Neural progenitor cell (in vitro differentiated cells): ENCODE data around the gene NUMB.

ENCODE experiments used
- EZH2 ChIP-seq: fragments of 200-600 bp; sonication (generic); IDR thresholded peaks from 2 replicates; pipeline ENCODE4 v1.6.1; 2017; ENCODE audit warnings: antibody characterized with exemption, mild to moderate bottlenecking, moderate library complexity
- TF ChIP-seq, protein P1 (sequence below): fragments of 200-600 bp; sonication (generic); IDR thresholded peaks from 2 replicates; pipeline ENCODE4 v1.5.1; 2017; ENCODE audit warnings: antibody characterized with exemption, mild to moderate bottlenecking

DNA sequence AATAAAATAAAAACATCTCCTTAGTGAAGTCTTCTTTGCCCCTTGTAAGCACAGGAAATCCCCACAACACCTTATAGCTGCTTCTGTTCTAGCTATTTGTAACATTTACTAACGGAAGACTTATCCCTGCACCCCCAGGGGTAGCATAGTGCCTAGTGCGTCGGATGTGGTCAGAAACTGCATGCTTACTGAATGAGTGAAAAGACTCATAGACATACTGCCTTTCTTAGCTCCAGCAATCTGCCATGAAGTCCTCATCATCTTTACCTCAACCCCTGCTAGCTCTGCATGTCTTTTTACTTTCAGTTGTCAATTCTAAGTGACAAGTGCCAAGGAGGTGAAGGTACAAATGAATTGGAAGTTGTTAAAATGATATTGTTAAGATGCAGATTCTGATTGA lies 45.3 kb upstream of the NUMB start:
- TF ChIP-seq, protein P1, sequence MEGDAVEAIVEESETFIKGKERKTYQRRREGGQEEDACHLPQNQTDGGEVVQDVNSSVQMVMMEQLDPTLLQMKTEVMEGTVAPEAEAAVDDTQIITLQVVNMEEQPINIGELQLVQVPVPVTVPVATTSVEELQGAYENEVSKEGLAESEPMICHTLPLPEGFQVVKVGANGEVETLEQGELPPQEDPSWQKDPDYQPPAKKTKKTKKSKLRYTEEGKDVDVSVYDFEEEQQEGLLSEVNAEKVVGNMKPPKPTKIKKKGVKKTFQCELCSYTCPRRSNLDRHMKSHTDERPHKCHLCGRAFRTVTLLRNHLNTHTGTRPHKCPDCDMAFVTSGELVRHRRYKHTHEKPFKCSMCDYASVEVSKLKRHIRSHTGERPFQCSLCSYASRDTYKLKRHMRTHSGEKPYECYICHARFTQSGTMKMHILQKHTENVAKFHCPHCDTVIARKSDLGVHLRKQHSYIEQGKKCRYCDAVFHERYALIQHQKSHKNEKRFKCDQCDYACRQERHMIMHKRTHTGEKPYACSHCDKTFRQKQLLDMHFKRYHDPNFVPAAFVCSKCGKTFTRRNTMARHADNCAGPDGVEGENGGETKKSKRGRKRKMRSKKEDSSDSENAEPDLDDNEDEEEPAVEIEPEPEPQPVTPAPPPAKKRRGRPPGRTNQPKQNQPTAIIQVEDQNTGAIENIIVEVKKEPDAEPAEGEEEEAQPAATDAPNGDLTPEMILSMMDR, result no peak
- no peak for TF ChIP-seq EZH2
